T-helper 1 cell (primary cell): ENCODE data around the gene HES6.
A peak's percentile ranks its signal among the peaks of the same experiment; 100 is the strongest.

ENCODE experiments used
- DNase-seq, 5 donors: peaks; one replicate each; pipeline ENCODE4 v3.0.0-alpha.2; 2012 to 2020

The HES6 gene

DNA sequence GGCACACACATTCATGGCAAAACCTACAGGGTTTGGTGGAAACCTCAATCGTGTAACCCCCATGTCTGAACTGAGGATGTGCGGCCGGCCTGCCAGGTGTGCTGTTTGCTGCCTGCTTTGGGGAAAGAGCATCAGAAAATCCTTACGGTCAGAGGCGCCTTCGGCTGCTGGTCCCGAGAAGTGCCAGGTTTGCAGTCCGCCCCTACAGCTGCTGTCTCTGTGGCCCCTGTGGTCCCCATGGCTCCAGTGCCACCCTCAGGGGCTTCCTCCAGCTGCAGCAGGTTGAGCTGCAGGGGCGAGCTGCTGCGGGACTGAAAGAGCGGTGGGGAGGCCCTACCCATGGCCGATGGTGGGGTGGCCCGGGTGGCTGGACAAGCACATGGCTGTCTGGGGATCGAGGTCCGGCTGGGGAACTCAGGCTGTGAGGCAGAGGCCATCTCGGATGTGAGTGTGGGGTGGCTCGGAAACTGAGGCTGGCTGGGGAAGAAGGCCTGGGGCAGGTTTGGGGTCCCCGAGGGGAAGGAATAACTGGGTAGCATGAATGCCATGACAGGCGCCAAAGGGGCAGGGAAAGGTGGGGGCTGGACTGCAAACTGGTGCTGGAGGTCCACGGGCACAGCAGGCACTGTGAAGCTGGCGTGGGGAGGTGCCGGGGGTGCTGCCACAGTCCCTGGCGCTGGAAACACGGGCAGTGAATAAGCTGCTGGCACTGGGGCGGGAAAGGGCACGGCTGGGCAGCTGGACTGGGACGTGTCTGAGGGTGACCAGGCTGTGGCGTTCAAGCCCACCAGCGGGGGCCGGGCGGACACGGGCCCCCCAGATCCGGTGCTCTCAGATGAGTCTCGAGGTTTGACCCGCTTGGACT lies 13.2 kb upstream of the HES6 start:
- DNase-seq: no peak

DNA sequence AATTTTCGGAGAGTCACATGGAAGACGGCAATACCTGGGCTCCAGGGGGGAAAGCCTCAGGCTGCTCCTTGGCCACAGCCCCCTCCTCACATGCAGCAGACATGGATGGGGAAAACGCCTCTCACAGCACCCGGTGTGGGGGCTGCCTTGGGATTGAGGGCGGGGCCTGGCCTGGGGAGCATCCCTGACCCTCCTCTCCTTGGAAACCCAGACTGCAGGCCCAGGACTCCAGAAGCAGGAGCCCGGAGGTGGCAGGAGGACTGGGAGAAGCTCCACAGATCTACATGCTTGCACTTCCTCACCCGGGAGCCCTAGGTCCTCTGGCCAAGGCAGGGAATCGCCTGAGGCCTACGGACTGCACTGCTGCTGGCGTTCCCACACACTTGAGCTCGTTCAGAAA lies 12.1 kb upstream of the HES6 start:
- DNase-seq: no peak

DNA sequence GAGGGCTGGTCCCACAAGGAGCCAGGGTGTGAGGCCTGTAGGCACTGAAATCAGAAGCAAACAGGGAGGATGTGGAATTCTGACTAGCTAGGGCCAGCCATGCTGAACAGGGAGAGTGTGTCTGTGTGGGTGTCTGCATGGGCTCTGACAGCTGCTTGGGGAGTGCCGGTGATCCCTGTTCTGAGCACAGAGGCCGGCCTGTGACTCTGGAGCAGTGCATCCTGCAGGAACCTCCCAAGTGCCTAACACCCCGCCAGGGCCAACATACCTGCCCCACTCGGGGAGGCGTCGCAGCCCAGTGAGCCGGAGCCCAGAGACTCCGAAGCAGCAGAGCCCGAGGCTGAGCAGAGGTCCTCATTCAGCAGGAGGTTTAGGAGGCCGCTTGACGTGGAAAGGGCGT lies 11.5 kb upstream of the HES6 start:
- DNase-seq: no peak

DNA sequence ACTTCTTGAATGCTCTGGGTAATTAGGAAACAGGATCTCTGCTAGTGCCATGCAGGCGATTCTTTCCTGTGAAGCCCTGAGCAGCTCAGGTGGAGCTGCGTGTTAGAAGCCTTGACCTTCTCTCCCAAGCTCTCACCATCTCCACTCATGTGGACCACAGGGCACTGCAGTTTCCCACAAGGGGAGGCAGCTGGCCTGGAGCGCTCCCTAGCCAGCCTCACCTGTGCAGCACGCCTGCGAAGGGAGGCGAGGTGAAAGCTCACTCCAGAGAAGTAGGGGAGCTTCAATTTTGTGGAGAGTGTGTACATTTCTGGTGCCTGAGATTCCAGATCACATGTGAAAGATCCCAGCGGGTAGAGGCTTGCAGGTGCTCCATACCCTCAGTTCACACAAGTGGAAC lies 11.1 kb upstream of the HES6 start:
- no peak for DNase-seq

DNA sequence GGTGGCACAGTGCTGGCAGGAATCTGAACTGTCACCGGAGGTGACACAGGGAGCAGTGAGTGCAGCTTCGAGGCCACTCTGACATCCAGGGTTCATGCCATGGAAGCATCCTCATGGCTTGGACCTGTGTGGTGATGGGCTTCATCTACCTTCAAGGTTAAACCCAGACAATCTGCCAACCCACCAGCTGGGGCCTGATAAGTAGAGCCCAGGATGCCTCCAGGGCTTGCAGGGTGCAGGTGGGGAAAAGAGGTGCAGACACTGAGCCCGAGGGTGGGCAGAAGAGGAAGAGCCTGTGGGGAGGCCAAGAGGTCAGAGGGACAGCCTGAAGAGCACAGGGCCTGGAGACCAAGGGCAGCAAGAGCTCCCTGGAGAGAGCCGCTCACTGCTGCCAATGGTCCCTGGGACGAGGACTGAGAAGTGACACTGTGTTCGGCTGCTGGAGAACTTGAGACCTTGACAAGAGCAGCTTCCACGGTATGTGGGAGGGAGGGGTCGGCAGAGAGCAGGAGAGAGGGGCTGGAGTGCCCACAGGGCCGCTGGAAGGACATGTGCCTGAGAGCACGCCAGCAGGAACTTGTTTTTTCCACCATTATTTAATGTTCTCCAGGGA lies 8.1 kb upstream of the HES6 start:
- no peak for DNase-seq

DNA sequence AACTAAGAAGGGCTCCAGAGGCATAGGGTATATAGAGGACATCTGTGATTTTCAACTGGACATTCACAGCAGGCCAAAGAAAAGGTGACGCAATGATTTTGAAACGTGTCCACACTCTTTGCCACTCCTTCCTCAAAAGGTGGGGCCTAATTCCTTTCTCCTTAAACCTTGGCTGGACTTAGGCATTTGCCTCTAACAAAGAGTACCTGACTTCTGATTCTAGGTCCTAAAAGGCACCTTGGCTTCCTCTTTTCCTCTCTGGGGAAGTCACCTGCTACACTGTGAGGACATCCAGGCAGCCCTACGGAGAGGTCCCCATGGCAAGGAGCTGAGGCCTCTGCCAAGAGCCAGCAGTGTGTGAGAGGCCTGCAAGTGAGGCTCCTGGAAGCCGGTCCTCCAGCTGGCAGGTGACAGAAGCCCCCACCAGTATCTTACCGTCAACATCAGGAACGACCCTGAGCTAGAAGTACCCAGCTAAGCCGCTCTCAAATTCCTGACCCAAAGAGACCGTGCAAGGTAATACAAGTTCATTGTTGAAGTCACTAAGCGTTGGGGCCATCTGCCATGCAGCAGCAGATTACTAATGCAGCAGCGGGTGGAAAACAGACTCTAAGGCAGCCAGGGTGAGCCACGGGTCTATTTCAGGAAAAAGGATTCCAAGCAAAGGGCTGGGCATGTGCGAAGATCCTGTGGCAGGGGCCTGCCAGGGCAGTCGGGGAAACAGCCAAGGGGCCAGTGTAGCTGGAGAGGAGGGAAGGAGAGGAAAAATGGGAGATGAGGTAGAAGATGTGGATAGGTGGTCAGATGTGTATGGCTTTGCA lies 7.4 kb upstream of the HES6 start:
- no peak for DNase-seq

DNA sequence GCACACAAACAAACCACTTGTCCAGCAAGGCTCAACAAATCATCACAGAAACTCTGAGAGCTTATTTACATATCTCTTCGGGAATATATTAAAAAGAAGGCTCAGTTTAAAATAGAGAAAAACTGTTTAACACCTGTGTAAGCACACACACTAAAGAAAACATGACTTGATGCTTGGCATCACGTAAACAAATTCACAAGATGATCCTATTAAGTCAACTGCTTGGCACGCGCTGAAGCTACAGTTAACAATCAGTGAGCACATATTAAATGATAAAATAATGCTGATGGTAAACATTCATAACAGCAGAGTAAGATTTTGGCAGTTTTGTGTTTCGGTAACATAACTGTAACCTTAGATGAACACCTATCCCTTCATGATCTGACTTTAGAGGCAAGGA lies 4.3 kb upstream of the HES6 start:
- DNase-seq: no peak

DNA sequence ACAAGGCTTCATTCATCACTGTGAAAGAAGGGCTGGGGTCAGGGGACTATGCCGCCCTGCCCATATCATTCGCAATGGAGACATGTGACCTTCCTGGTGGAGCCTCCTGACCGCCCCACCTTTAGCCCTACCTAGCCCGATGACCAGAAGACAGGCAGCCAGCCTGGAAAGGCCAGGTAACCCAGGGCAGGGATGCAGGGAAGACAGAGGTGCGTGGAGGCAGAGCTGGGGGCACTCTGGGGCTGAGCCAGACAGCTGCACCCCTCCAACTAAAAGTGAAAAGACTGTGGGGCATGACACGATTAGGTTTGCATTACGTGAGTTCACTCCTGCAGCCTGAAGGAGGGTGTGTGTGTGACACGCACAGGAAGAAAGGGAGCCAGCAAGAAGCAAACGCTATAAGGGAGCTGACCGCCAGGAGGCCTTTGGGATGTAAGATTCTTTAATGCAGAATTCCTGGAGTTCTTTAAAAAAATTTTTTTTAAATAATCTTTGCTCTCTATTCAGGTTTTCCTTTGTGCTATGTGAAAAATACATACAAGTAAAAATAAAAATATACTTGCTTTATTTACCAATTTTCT lies 3.7 kb upstream of the HES6 start:
- DNase-seq: no peak

DNA sequence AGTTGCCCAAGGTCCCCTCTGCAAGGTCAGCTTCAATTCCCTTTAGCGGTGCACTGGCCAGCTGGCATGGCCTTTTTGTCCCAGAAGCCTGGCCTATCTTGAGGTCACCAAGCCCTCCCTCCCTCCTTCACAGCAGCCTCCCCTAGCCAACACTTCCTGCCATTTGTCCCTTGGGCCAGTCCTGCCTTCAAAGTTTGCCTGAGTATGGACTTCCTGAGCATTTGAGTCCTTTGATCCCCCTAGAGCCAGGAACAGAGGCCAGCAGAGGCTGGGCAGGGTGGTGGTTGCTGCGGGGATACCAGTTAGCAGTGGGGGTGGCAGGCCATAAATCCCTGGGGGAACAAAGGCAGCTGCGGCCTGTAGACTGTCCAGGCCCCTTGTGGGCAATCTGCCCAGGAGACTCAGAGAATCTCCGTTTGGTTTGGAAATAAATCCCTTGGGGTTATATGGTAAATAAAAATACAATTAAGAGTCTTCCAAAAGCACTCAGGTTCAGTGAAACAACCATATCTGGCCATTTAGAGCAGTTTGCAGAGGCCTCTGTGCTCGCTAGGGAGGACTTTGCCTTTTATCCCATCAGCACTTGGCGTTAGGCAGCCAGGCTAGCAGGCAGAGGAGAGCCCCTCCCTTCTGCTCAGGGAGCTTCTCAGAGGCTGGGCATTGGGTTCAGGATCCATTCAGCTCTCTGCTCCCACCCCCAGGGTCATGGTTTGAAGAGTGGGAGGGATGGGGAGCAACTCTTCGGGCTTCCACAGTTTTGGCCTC lies 3.1 kb upstream of the HES6 start:
- DNase-seq: no peak

DNA sequence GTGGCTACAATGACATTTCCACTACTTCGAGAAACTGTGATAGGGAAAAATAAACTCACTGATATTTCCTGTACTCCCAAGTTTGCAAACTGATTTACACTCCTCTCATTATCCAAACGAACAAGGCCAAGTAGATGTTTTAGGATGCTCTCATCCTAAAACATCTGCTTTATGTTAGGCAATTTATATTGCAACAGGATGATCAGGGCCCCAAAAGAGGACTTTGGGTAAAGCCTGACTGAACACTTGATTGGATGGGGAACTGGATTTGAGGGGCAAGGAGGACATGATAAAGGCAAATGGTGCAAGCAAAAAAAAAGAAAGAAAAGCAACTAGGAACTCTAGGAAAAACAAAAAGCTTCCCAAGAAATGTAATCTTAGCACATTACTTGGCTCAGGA lies 2.1 kb upstream of the HES6 start:
- no peak for DNase-seq

DNA sequence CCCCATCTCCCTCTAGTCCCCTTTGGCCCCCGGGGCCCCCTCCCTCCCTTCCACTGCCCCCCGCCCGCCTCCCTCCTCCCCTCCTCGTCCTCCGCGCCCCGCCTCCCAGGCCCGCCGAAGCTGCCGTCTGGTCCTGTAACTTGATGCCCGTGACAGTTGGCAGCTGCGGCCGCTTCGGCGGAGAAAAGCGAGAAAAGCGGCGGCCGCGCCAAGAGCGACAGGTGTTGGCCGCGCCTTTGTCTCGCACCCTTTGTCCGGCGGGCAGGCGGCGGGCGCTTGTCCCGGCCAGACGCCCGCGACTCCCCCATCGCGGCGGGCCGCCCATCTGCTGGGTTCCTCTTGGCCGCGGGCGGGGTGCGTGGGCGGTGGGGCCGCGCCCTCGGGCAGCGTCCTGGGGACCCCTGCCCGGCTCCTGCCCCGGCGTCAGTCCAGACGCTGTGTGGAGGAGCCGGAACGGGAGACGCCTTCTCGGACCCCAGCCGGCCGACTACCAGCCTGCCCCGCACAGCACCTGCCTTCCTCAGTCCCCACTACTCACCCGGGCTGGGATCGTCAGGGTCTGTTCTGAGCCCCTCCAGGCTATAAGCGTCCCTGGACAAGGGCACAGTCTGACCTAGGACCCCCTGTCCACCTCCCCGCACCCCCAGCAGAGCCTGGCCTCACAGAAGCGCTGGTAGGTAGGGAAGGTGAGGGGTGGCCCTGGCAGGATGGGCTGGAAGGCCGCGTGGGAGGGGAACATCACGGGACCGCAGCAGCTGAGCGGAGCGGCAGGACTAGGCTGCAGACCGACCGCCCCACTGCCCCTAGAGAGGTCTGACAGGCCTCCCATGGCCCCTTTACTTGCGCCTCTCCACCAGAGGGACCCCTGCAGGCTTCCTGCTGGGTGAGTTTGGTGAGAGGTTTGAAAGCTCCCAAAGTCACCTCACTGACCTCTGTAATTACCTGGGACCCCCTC lies 1.2 kb upstream of the HES6 start:
- peak in 1 of 5 donors; percentile 21 for DNase-seq

DNA sequence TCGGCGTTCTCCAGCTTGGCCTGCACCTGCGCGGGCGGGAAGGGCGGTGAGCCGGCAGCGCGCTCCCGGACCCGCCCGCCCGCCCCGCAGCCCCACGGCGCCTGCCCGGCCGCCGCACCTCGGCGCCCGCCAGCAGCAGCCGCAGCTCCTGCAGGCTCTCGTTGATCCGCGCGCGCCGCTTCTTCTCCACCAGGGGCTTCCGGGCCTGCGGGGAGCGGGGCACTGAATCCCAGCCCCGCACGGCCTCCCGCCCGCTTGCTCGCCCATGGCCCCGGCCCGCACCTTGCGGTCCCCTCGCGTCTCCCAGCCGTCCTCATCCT lies 335 bp downstream of the HES6 start:
- DNase-seq: peak in 1 of 5 donors; percentile 31

DNA sequence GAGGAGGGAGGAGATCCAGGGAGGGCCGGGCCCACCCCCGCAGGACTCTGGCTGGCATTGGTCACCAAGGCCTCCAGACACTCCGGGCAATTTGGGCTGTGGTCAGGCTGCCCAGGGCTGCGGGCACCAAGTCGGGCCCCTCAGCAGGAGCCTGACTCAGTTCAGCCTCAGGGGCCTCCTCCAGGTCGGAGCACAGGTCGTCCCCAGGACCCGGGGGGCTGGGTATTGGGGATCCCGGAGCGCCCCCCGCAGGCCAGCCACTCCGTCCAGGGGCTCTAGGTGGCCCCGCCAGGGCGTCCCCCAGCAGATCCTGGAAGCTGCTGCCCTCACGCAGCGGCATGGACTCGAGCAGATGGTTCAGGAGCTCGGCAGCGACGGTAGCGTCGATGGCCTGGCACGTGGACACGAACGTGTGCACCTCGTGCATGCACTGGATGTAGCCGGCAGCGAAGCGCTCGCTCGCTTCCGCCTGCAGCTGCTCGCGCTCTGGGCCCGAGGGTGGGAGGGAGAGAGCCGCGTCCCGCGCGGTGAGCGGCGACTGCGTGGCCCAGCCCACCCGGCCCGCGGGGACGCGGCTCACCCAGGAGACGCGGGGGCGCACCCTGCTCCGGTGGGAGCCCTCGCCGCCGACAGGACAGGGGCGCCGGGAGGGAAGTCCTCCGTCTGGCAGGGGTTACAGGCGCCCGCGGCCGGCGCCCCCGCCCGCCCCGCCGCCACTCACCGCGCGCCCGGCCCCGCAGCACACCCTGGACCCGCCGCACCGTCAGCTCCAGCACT lies 884 bp downstream of the HES6 start:
- peak in 3 of 5 donors; percentile 22 to 50 (median 48) for DNase-seq

DNA sequence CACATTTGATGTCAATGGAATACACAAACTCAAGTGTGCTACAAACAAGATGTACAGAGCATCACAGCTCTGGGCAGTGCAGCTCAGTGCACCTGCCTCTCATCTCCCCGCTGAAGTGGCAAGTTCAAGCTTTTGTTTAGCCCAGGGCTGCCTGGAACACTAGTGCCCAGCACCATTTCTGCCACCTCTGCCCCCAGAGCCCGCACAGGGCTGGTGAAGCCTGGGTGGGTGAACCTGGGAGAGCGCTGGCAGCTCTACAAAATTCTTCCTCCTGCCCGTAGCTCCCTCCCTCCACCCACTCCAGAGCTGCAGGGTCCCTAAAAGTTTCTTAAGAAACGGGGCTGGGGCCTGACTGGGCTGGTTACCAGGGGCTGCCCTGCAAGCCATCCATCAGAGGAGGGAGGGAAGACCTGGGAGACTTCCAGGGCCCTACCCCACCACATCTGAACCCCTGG lies 1.5 kb downstream of the HES6 start:
- no peak for DNase-seq

DNA sequence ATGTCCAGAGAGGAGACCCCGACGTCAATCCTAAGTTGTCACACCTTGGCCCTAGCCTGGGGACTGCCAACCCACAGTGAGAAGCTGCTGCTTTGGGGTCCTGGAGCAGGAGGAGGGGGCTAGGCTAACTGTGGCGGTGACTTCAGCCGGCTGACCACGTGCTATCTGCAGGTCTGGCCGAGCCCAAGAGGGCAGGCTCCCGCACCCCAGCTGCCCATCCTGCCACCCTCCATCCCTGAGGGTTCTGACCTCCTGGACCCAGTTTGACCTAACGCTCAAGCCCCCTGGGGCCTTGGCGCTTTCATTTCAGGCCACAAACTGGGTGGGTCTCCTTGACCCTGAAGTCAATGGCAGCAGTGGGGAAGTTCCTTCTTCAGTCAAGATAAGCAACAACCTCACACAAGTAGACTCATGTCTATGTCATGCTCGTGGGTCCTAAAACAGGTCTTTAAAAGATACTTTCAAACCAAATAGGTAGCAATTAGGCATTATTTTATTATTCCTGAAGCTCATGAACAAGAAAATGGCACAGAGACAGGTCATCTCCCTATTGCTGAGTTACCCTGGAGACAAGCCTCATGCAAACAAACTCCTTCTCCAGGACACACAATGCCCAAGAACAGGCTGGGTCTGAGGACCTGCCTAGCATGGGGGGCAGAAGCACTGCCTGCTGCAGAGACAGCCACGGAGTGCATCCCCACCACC lies 2.3 kb downstream of the HES6 start:
- no peak for DNase-seq

DNA sequence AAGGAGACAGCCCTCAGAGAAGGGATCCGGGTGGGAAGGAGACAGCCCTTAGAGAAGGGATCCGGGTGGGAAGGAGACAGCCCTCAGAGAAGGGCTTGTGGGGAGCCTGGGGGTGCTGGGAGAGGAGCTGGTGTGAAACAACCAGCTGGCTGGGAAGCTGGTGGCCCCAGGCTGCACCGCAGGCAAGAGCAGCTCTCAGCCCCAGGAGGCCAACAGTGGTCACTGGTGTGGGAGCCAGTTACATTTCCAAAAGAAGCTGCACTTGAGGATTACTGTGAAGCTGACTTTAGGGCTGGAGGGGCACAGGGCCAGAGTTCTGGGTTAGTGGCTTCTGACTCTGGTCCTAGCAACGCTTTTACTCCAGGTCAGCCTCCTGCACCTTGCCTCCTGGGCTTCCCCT lies 3.3 kb downstream of the HES6 start:
- no peak for DNase-seq

DNA sequence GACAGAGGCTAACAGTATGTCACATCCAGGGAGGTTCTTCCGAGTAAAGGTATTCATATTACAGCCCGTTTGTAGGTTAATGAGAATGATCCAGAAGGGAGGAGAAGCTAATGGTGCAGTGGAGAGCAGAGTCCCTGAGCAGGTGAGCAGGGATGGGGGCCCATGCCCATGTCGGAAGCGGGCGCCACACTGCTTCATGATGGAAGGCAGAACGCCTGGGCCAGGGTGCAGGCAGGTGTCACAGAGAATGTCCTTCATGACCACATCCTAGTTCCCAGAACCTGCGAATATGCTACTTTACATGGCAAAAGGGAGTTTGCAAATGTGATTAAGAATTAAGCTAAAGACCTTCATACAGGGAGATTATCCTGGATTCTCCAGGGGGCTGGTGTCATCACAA lies 4.0 kb downstream of the HES6 start:
- no peak for DNase-seq

DNA sequence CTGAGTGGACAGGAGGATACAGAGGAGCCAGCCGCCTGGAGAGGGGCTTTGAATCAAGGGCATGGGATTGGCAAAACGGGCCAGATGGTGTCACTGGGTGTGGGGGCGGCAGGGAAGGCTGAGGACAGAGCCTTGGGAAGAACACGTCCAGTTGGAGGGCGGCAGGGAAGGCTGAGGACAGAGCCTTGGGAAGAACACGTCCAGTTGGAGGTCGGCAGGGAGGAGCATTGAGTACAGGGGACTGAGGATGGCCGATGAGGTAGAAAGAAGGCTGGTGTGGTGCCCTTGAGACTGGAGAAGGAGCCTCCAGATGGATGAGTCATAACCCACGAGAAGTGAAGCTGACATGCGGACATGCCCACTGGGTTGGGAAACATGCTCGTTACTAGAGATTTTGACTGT lies 4.5 kb downstream of the HES6 start:
- no peak for DNase-seq

DNA sequence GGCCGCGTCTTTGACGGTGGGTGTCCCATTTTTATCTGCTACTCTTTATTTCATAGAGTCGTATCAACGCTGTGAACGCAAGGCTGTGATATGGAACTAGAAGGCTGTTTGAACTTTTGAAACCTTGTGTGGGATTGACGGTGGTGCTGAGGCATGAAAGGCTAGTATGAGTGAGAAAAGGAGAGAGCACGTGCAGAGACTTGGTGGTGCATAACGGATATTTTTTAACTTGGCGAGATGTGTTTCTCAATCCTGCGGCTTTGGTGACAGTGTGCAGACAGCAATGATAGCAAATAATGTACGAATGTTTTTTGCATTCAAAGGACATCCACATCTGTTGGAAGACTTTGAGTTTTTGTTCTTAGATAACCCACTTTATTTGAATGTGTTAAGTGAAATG lies 6.2 kb downstream of the HES6 start:
- no peak for DNase-seq

DNA sequence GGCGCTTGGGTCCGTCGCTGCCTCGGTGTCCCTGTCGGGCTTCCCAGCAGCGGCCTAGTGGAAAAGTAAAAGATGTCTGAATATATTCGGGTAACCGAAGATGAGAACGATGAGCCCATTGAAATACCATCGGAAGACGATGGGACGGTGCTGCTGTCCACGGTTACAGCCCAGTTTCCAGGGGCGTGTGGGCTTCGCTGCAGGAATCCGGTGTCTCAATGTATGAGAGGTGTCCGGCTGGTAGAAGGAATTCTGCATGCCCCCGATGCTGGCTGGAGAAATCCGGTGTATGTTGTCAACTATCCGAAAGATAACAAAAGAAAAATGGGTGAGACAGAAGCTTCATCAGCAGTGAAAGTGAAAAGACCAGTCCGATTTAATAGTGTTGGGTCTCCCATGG lies 8.0 kb downstream of the HES6 start:
- no peak for DNase-seq
